ENCODE results near the gene ANP32D.

DNA sequence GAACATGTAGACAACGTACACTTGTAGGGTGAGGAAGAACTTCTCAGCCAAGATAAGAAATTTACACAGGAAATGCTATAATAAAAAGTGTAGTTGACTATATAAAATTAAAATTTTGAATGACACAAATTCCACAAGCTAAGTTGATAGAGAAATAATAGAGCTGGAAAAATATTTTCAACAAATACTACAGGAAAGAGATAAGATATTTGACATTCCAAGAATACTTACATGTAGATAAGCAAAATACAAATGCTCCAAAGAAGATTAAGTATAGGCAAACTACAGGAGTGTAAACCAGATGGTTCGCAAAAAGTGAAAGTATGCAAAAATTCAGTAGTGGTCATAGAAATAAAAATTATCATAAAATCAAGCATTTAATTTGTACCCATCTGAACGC, 49.2 kb upstream of the ANP32D start:
- no peak for TF ChIP-seq EZH2 (IDR thresholded peaks at IDR 0.05)
- TF ChIP-seq FOXP2 (optimal IDR thresholded peaks at IDR 0.05; ENCODE audit: control extremely low read depth, extremely low read length, insufficient read depth) = no peak

Measured in SK-N-MC (cell line).